ENCODE measurements around the gene PUM2.
"Not testable (repeated sequence)": the region's sequence is repeated elsewhere in the genome, so short reads cannot be mapped to it uniquely, and the experiment has no call there.

PUM2 gene

DNA sequence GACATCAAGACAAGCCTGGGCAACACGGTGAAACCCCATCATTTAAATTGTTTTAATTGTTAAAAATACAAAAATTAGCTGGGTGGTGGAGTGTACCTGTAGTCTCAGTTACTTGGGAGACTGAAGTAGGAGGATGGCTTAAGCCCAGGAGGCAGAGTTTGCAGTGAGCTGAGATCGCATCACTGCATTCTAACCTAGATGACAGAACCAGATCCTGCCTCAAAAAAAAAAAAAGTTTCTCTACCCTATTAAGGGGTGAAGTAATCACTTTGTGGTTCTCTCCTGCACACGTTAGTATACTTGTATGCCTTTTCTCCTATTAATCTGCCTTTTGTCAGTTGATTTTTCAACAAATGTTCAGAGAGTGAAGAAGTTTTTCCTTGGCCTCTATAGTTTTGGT is 18.1 kb upstream of the PUM2 start:
- no peak for DNase-seq

DNA sequence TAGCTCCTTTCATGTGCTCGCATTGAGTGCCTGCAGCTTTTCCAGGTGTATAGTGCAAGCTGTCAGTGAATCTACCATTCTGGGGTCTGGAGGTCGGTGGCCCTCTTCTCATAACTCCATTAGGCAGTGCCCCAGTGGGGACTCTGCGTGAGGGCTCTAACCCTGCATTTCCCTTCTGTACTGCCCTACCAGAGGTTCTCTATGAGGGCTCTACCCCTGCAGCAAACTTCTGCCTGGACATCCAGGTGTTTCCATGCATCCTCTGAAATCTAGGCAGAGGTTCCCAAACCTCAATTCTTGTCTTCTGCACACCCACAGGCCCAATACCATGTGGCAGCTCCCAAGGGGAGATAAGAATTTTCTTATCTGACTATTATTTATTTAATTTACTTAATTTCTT is 17.3 kb upstream of the PUM2 start:
- not testable (repeated sequence) for DNase-seq

DNA sequence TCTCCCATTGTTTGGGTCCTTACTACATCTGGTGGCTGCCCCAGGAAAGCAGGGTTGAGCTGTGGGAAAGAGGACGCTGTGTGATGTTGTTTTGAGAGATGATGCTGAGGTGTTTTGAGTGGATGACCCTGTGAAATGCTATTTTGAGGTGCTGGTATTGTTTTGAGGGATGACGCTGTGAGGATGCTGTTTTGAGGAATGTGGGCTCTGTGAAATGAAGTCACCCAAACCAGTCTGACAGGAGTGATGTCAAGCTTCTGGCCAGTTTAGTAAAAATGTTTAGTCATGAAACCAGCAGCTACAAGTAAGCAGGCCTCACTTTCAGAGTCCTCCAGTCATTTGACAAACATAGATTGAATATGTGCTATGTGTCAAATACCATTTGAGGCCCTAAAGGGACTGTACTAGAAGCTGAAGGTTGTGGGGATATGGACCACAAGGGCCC is 16.1 kb upstream of the PUM2 start:
- no peak for DNase-seq

DNA sequence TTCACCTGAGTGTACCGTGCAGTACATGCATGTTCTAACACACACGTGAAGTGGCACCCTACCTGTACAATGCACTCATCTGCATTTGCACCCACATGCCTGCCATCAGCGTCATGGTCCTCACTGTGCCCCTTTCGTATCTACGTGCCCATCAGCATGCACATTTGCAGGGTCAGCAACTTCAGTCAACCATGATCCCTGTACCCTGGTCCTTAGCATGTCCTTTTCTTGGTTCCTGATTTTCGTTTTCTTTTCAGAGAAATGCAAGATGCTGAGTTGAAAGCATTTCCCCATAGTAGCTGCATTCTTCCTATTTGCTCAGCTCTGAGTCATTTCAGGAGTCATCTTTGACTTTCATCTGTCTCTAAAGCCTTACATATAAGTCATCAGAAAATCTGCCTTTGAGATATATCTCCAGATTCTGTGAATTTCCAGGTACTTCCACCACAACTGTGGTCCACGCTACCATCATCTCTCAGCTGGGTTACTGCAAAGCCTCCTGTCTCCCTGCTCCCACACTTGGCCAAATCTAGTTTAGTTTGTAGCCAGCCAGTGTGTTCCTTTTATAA is 14.7 kb upstream of the PUM2 start:
- DNase-seq, result no peak

DNA sequence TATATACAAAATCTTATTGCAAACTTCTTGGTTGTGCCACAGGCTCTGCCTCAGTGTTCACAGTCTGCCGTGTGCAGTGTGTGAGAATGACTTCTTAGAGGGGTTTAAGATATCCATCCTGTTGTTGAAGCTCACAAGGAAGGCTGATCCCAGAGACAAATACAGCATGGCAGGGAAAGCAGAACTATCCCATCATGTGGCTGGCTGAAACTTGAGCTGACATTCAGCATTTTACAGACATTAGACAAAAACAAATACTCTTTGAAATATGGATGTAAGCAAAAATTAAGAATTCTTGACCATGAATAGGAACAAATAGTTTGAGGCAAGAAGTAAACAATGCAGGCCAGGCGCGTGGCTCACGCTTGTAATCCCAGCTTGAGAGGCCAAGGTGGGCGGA is 12.9 kb upstream of the PUM2 start:
- no peak for DNase-seq

DNA sequence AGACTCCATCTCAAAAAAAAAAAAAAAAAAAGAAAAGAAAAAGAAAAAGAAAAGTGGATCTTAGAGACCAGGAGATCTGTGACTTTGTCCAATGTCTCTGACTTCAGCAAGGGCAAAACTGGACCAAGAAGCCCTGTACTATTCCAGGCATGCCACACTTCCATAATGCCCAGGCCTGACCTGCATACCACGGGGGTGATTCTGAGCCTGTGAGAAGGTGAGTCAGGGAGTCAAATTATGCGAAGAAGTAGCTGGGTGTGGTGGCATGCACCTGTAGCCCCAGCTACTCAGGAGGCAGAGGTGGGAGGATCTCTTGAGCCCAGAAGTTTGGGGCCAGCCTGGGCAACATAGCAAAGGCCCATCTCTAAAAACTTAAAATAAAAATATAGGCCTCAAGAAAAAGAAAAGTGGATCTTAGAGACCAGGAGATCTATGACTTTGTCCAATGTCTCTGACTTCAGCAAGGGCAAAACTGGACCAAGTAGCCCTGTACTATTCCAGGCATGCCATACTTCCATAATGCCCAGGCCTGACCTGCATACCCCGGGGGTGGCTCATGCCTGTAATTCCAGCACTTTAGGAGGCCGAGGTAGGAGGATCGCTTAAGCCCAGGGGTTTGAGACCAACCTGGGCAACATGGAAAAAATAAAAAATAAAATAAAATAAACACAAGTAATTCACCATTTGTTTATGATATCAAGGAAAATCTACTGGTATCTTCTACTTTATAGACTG is 12.2 kb upstream of the PUM2 start:
- DNase-seq, result no peak

DNA sequence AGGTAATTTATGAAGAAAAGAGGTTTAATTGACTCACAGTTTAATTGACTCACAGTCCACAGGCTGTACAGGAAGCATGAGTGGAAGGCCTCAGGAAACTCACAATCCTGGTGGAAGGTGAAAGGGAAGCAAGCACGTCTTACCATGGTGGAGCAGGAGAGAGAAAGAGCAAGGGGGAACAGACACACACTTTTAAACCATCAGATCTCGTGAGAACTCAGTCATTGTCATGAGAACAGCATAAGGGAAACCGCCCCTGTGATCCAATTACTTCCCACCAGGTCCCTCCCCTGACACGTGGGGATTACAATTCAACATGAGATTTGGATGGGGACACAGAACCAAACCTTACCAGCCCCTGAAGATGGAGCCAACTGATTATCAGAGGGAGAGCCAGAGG is 11.2 kb upstream of the PUM2 start:
- no peak for DNase-seq

DNA sequence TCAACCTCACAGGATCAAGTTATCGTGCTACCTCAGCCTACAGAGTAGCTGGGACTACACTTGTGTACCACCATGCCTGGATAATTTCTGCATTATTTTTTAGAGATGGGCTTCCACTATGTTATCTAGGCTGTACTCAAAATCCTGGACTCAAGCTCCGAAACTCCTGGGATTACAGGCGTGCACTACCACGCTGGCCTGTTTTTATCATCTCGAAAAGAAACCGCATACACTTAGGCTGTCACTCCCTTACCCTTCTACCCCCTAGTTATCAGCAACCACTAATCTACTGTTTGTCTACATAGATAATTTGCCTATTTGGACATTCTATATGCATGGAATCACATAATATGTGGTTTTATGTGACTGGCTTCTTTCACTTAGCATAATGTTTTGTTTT is 8.5 kb upstream of the PUM2 start:
- no peak for DNase-seq

DNA sequence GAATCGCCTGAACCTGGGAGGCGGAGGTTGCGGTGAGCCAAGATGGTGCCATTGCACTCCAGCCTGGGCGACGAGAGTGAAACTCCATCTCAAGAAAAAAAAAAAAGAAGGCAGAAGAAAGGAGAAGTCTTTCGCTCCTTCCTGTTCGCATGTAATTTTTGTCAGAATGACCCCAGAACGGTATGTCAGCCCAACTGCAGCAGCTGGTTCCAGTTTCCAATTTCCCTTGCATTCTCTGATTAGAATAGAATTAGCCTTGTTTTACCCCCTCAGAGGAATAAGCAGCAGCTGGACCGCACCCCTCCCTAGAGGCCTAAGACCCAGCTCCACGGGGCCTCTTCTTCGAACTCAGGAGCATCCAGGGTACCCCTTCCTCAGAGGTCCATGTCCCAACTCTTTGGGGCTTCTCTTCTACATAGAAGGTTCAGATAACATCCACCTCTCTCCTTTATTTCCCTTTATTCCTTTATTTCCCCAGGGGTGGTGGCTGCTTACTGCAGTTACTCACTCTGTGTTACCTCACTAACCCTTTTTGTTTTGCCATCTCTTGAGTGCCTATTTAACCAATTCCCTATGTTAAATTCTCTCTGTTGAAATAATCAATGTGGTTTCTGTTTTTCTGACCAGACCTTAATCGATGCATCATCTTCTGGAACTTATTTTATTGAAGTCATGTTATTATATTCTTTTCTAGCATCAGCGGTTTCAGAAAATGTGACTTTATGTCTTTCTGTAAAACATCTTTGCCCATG is 7.2 kb upstream of the PUM2 start:
- no peak for DNase-seq

DNA sequence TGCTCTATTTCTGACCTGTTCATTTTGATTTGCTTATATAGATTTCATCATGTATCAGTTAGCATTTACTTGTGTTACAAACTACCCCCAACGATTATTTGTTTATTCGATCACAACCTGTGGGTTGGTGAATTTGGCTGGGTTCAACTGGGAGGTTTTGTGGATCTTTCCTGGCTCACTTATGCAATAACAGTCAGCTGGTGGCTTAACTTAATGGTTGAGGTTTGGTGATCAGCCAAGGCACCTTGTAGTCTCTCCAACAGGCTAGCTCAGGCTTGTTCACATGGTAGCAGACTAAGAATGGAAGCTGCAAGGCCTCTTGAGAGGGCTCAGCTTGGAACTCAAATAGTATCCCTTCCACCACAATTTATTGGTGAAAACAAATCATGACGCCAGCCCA is 5.4 kb upstream of the PUM2 start:
- DNase-seq, result peak; percentile 28

DNA sequence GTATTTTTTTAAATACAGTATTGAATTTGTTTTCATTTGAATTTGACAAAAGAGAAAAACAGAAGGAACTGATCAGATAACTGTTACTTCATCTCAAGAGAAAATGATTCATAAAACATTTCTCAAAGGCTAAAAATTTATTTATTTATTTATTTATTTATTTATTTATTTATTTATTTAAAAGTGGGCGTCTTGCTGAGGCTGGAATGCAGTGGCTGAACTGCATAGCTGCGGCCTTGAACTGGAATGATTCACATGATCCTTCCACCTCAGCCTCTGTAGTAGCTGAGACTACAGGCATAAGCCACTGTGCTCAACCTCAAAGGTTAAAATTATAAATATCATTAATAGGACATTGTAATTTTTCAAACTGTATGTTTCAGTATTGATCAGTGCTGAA is 4.5 kb upstream of the PUM2 start:
- DNase-seq, result no peak

DNA sequence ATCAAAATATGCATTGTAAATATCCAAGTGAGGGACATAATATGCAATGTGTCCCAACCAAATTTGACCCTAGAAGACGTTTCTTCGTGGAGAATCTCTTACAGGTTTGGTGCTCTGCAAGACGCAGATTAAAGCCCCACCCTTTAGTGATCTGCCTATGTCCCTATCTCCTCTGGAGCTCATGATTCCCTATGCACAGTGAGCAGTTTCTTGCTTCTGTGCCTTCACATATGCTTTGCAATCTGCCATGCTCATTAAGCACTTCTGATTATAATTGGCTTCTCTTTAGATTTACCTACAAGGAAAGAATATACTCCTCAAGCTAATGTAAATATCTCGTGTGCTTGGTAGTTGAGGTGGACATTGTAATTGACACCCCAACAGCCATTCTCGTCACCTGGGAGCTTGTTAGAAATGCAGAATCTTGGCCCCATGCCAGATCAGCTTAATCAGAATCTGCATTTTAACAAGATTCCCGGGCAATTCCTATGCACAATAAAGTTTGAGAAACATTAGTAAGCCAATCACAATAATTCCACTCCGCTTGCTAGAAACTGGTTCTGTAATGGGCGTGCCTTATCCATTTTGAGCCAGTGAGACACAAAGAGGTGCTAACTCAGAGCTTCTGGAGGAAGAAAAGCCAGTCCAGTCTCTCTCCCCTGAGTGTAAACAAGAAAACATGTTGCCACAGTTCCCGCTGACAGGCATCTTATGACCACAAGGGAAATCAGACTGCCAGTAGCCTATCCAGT is 2.8 kb upstream of the PUM2 start:
- DNase-seq, result no peak

DNA sequence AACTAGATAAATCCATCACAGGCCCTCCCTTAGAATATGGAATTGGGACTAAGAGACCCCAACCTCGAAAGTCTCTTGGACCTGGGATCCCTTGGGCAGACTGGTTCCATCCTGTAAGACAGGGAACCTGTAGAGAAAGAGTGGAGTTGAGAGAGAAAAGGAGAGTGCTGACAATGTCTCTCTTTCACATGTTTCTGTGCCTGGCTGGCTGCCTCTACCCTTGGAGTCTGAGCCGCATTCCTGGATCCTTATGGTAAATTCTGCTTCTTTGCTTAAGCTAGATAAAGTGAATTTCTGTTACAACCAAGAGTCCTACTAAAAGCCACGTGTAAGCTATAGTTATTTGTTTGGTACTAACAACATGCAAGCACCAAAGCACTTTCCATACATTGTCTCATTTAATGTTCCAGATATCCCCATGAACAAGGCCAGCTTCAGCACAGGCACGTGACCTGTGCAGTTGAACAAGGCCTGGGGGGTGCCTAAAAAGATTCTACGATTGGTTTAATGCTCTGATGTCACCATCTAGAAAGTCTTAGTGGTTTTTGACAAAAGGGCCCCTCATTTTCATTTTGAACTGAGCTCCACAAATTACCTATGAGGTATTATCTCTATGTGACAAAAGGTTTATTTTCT is 2.1 kb upstream of the PUM2 start:
- no peak for DNase-seq

DNA sequence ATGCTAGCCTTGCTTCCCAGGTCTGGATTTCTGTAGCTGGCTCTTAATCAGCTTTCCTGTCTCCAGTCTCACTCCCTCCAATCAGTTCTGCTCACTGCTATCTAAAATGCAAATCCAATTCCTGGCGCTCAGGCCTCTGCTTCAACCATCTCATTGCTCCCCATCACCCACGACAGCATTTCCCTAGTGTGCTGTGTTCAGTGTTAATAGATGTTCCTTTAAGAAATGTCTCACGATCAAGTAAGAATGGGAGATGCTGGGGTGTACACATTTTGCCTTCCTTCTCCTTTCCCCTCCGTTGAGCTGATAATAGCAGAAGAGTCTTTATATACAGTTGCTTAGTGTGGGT is 1.6 kb upstream of the PUM2 start:
- no peak for DNase-seq

DNA sequence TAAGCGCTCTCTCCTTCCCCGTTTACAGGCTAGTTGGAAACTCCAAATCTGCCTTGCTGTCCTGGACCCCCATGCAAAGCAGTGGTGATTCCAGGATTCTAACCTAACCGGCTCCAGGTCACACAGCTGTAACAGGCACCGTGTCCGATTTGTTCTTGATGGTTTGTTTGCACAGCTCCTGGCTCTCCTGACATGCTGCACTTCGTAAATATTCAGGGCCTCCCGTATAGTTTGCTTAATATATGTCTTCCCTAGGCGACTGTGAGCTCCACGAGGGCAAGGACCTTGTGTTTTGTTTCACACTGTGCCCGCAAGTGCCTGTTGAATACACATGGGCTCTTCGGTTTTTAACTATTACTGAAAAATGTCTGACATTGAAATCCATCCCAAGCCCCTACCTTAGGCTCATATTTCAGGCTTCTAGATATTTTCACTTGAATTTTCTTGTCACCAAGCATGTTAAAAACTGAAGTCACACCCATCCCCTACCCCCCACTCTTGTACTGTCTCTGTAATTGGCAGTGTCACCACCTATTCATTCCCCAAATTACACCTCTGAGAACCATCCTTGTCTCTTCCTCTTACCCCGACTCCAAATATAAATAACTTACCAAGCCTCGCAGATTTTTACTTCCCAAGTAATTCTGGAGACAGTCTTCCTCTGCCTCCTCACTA is 1.0 kb upstream of the PUM2 start:
- no peak for DNase-seq

DNA sequence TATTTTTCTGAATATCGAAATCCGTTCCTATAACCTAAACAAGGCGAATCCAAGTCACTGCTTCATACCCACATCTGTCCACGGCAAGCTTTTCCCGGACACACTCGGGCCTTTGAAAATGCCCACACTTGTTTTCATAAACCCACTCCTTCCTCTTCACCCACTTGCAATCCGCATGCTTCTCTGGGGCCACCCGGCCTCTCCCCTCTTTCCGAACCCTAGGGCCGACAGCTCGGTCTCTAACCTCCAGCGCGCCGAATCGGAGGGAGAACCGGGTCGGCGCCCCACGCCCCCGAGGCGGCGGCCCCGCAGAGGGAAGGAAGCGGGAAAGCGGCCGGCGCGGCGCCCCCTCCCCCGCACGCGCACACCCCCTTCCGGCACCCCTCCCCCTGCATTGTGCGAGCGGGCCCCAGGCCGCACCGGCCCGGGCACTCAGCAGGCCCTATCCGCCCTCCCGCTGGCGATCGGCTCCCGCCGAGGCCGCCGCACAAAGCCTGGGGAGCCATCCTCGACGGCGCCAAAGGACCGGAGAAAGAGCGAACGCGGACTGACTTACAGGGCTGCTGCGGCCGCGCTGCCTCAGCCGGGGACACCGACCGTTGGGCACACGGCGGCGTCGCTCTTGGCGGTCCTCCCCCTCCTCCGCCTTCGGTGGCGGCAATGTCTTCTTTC is 467 bp downstream of the PUM2 start:
- peak; percentile 78 for DNase-seq

DNA sequence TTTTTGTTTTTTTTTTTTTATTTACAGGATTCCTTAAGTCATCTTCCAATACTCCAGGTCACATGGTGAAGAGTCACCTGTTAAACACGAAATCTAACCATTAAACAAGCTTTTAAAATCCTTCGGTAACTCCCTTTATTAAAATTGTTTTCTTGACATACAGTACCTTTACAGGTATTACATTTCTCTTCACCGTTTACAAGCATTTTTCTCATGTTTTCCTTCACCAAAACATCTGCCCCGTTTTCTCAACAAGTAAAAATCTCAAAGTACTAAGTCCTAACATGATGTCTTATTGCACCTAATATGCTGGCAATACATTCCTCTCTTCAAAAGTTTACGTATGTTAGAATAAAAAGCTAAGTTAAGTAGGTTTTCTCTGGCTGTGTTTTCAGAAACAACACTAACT is 1.1 kb downstream of the PUM2 start:
- DNase-seq, result no peak

DNA sequence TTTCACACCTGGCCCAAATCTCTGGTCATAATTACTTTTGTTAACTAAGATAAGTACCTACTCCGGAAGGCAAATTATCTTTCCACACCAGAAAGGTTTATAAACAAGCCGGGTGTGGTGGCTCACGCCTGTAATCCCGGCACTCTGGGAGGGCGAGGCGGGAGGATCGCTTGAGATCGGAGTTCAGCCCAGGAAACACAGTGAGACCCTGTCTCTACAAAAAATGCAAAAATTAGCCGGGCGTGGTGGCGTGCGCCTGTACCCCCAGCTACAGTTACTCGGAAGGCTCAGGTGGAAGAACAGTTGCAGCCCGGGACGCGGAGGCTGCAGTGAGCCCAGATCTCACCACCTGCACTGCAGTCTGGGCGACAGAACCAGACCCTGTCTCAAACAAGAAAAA is 2.1 kb downstream of the PUM2 start:
- DNase-seq, result no peak

DNA sequence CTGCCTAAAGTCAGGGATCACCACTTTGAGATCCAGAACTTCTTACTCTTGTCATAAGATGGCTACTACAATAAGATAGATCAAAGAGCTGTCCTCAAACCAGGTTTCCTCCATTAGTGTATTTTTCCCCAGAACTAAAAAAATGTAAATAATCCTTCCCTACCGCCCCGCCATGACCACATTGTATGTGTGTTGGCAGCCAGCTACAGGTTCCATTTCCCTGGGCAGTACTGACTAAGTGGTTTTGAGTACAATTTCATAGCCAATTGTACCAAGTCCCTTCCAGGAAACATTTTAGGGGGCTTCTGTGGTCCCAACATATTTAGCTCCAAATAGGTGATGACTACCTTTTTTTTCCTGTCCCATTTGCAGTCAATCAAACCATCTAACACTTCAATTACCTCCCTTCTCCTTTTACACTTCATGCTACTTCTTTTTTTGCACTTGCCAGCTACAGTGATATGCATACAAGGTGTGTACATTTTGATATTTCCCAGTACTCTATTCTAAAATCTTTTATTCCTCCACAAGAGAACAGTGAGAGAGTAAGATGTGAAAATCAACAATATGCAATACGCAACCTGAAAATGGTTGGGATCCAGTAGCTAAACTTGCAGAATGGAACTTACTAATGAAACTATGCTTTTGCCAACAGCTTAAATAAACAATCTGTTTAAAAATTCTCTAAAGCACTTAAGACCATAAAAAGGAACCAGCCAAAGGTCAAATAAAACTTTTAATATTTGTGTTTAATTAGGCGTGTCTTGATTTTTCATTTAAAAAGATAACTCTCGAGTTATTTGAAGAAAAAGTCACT is 3.9 kb downstream of the PUM2 start:
- no peak for DNase-seq

DNA sequence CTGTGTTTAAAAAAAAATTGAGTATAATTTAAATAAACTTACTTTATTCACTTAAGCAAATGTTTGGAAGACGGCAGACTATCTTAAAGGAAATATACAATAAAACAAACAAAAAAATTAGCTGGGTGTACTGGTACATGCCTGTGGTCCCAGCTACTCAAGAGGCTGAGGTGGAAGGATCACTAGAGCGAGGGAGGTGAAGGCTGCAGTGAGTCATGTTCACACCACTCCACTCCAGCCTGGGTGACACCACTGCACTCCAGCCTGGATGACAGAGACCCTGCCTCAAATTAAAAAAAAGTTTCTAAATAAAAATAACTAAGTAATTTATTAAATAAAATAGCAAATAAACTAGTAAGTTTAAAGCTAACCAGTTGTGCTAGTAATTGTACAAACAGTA is 7.5 kb downstream of the PUM2 start:
- no peak for DNase-seq

DNA sequence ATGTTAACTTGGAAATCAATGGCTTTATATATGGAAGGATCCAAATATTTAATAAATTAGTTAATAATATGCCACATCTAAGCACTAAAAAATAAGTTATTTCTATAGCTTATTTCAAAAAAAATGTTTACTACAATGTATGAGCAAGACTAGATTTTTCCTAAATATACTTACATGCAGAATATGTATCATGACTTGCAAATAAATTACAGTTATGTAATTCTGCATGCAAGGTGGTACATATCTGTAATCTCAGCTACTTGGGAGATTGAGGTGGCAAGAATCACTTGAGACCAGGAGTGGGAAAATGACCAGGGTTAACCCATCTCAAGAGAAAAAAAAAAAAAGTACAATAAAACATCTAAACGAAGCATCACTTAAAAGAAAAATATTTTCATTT is 11.6 kb downstream of the PUM2 start:
- DNase-seq, result no peak
